Effector memory CD8-positive, alpha-beta T cell (primary cell): ENCODE data around the gene KHDC1.
"Not testable (repeated sequence)": the region's sequence is repeated elsewhere in the genome, so short reads cannot be mapped to it uniquely, and the experiment has no call there.

Experiments used
- ATAC-seq: fragments of 150-1000 bp; cut with Tn5 transposase; replicated peaks from 2 replicates; pipeline ENCODE4 v1.10.0; 2021; ENCODE audit warnings: mild to moderate bottlenecking, moderate library complexity
- DNase-seq, 3 experiments: peaks; one replicate each; pipeline ENCODE4 v3.0.0; 2021
- H3K27ac Mint-ChIP-seq, 2 donors: one replicate each; pipeline ENCODE4 v1.8.0; 2022; ENCODE audit warnings: mild to moderate bottlenecking in 2 of 2, mixed read lengths in 2 of 2, moderate library complexity in 2 of 2
- H3K27me3 Mint-ChIP-seq, 2 donors: one replicate each; pipeline ENCODE4 v1.8.0; 2022; ENCODE audit warnings: mixed read lengths in 2 of 2
- H3K36me3 Mint-ChIP-seq: one replicate; pipeline ENCODE4 v1.8.0; 2022; ENCODE audit warnings: mild to moderate bottlenecking, moderate library complexity, mixed read lengths; ENCODE audit not compliant: insufficient read depth
- H3K4me1 Mint-ChIP-seq, 2 donors: one replicate each; pipeline ENCODE4 v1.8.0; 2022; ENCODE audit warnings: low read depth in 2 of 2, mixed read lengths in 2 of 2
- H3K4me3 Mint-ChIP-seq, 2 donors: one replicate each; pipeline ENCODE4 v1.8.0; 2022; ENCODE audit warnings: mild to moderate bottlenecking in 2 of 2, mixed read lengths in 2 of 2, moderate library complexity in 2 of 2
- H3K9me3 Mint-ChIP-seq, 2 donors: one replicate each; pipeline ENCODE4 v1.8.0; 2022; ENCODE audit warnings: mixed read lengths in 2 of 2
- total RNA-seq, 9 experiments: gene quantifications; one replicate each; lab custom pipeline; 2026; lab: John Stamatoyannopoulos, UW

The KHDC1 gene, protein sequence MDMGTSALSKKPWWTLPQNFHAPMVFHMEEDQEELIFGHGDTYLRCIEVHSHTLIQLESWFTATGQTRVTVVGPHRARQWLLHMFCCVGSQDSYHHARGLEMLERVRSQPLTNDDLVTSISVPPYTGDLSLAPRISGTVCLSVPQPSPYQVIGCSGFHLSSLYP
- total RNA-seq = 0 to 1.9 (median 1.2) reads per million in 9 experiments

DNA sequence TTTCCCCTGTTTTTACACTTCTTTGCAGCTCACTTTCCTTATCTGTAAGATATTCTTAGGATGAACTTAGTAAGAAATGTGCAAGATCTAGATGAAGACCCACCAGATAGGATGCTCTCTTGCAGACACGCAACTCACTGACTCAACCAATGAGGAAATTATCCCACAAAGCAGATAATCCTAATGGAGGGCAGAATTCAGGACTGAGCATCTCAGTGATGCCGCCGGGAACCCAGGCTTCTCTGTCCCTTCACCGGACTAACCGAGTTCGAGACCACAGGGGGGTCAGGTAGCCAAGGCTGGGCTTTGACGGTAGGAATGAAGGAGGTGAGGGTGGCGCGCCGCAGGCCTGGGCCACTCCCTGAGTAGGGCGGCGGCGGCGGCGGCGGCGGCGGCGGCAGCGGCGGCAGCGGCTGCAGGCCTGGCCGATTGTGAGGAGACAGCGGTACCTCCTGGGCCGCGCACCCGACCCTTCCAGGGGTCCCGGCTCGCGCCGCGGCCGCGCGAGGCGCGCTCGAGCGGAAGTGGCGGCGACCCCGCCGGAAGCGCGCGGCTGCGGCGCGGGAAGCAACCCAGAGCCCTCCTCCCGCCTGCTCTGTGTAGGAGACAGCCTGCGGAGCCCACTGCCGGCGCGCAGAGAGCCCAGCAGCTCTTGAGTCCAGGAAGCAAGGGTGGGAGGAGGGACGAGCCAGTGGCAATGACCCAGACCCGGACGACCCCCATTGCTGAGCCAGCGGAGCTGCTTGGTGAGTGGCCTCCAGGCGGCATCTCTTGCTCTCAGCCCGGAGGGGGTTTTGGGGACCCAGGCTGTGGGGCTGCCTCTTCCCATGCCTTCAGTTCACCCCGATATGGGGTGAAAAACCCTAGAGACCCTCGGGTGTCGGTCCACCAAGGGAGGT lies at the start of gene KHDC1:
KHDC1 (minus strand) TSS at position 526 of the 899 bp plus-strand sequence. CDS start 20,679 bp downstream, outside the sequence.
- Mint-ChIP-seq H3K4me1 (peaks cover 18 to 22% of the 10 kb centered on the region in 2 donors), H3K27ac (peak within 1 kb of the TSS; percentile 81 to 91), H3K4me3 (peak within 1 kb of the TSS; percentile 82 to 86), H3K9me3 (no peaks in the 10 kb centered on the region), H3K27me3 (no peaks in the 10 kb centered on the region), H3K36me3 (peaks cover 4% of the 10 kb centered on the region)
- ATAC-seq (peak; percentile 87), DNase-seq (peak; percentile 35 to 49 (median 48))

DNA sequence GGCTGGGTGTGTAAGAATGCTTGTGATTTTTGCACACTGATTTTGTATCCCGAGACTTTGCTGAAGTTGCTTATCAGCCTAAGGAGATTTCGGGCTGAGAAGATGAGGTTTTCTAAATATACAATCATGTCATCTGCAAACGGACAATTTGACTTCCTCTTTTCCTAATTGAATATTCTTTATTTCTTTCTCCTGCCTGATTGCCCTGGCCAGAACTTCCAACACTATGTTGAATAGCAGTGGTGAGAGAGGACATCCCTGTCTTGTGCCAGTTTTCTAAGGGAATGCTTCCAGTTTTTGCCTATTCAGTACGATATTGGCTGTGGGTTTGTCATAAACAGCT lies 47.5 kb upstream of the KHDC1 start:
- peaks cover 13 to 30% of the 10 kb centered on the region in 2 donors for H3K4me1 Mint-ChIP-seq
- peak overlapping the region; percentile 97 to 99 for H3K4me3 Mint-ChIP-seq
- H3K36me3 Mint-ChIP-seq, ATAC-seq, DNase-seq, H3K9me3 Mint-ChIP-seq: not testable (repeated sequence)
- H3K27me3 Mint-ChIP-seq = peaks cover 22 to 37% of the 10 kb centered on the region in 2 donors
- peak overlapping the region; percentile 97 to 98 for H3K27ac Mint-ChIP-seq

DNA sequence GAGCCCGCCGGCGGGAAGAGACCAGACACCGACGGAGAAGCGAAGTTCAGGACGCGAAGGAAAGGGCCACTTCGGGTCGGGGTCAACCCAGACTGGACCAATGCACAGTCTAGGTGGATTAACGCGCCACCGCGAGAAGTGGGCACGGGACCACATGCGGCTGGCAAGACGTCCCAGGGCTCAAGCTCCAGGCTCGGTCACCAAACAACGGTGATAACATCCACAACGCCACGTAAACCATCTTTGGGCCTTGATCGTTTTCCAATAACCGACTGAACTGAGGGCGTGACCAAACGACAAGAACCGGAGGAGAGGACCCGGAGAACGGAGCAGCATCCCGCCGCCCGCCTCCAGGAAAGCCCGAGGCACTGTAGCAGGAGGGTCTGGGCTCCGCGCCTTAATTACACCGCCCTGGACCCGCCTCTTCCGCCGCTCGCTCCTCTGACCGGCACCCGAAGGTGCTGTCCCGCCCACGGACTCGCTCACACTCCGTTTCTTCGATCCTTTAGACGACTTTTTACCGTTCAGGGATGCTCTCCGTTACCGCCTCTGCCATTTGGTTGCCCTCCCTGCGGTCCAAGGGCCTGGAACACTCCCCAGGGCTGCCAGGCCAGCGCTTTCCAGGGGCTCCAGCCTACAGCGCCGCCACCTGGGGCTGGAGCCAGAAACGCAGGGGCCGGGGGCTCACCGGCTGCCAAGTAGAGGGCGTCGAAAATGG lies 46.9 kb upstream of the KHDC1 start:
- DNase-seq (peak; percentile 16 to 35 (median 23)), ATAC-seq (peak; percentile 87)
- Mint-ChIP-seq H3K36me3 (peaks cover 4% of the 10 kb centered on the region), H3K27me3 (peaks cover 17 to 31% of the 10 kb centered on the region in 2 donors), H3K9me3 (no peaks in the 10 kb centered on the region), H3K4me3 (peak overlapping the region; percentile 97 to 99), H3K4me1 (peaks cover 13 to 30% of the 10 kb centered on the region in 2 donors), H3K27ac (peak overlapping the region; percentile 97 to 98)

DNA sequence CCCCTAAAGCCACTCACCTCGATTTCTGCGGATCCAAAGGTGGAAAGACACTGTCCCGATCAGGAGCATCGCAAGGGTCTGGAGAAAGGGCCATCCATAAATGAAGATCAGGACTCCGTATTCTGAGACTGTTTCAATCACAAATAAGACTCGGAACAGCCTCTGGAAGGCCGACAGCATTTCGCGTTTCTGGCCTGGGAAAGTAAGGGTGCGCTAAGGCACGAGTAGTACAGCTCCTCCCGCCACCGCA lies 46.5 kb upstream of the KHDC1 start:
- peak overlapping the region; percentile 97 to 99 for H3K4me3 Mint-ChIP-seq
- ATAC-seq (peak; percentile 42), DNase-seq (no peak)
- H3K4me1 Mint-ChIP-seq = peaks cover 13 to 30% of the 10 kb centered on the region in 2 donors
- H3K36me3 Mint-ChIP-seq = peaks cover 4% of the 10 kb centered on the region
- peaks cover 17 to 27% of the 10 kb centered on the region in 2 donors for H3K27me3 Mint-ChIP-seq
- peak overlapping the region; percentile 97 to 98 for H3K27ac Mint-ChIP-seq
- H3K9me3 Mint-ChIP-seq = no peaks in the 10 kb centered on the region

DNA sequence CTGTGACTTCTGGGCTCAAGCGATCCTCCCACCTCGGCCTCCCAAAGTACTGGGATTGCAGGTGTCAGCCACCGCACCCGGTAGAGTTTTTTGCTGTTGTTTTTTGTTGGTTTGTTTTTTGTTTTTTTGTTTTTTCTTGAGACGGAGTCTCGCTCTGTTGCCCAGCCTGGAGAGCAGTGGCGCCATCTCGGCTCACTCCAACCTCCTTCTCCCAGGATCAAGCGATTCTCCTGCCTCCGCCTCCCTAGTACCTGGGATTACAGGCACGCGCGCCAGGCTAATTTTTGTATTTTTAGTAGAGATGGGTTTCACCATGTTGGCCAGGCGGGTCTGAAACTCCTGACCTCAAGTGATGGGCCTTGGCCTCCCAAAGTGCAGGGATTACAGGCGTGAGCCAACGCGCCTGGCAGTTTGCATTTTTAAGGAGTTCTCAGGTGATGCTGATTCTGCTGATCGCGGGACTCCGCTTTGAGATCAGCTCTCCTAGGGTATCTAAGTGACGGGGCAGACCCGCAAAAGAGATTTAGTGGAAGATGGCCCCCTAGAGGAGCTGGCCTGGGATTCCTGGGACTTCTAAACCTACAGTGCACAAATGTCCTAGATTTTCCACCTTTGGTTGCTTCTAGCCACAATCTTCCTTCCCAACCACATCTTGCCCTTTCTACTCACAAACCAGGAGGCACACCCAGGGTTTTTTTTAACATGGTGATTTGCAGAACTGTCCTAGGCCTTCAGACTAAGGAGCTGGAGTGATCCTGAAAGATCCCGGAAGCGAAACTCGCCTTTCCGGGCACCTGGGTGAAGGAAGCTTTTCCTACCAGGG lies 45.9 kb upstream of the KHDC1 start:
- peak overlapping the region; percentile 97 to 98 for H3K27ac Mint-ChIP-seq
- H3K36me3 Mint-ChIP-seq = peaks cover 4% of the 10 kb centered on the region
- peak overlapping the region; percentile 97 to 99 for H3K4me3 Mint-ChIP-seq
- peaks cover 14 to 21% of the 10 kb centered on the region in 2 donors for H3K27me3 Mint-ChIP-seq
- no peaks in the 10 kb centered on the region for H3K9me3 Mint-ChIP-seq
- ATAC-seq (no peak), DNase-seq (no peak)
- H3K4me1 Mint-ChIP-seq = peaks cover 13 to 30% of the 10 kb centered on the region in 2 donors

DNA sequence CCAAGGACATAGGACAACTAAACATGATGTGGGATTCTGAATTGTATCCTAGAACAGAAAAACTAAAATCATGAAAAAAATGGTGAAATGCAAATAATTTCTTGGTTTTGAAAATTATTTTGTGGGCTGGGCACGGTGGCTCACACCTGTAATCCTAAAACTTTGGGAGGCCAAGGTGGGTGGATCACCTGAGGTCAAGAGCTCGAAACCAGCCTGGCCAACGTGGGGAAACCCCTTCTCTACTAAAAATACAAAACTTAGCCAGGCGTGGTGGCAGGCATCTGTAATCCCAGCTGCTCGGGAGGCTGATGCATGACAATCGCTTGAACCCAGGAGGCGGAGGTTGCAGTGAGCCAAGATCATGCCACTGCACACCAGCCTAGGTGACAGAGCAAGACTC lies 40.8 kb upstream of the KHDC1 start:
- H3K9me3 Mint-ChIP-seq, H3K27ac Mint-ChIP-seq, H3K4me3 Mint-ChIP-seq, H3K27me3 Mint-ChIP-seq, H3K36me3 Mint-ChIP-seq, ATAC-seq, DNase-seq: not testable (repeated sequence)
- H3K4me1 Mint-ChIP-seq = peaks cover 2 to 16% of the 10 kb centered on the region in 2 donors

DNA sequence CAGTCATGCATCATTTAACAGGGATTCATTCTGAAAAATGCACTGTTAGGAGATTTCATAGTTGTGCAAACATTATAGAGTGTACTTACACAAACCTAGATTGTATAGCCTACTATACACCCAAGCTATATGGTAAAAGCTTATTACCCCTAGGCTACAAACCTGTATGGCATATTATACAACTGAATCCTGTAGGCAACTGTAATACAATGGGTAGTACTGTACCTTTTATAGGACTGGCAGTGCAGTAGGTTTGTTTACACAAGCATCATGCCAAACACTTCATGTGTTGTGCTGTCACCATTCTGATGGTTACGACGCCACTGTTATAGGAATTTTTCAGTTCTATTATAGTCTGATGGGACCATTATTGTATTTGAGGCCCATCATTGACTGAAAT lies 39.3 kb upstream of the KHDC1 start:
- H3K36me3 Mint-ChIP-seq = no peaks in the 10 kb centered on the region
- DNase-seq (no peak), ATAC-seq (no peak)
- peaks cover under 1 to 8% of the 10 kb centered on the region in 2 donors for H3K4me1 Mint-ChIP-seq
- H3K27ac Mint-ChIP-seq = peak overlapping the region in 1 of 2 donors; percentile 42
- no peaks in the 10 kb centered on the region for H3K27me3 Mint-ChIP-seq
- H3K9me3 Mint-ChIP-seq = no peaks in the 10 kb centered on the region
- no peak overlapping the region for H3K4me3 Mint-ChIP-seq

DNA sequence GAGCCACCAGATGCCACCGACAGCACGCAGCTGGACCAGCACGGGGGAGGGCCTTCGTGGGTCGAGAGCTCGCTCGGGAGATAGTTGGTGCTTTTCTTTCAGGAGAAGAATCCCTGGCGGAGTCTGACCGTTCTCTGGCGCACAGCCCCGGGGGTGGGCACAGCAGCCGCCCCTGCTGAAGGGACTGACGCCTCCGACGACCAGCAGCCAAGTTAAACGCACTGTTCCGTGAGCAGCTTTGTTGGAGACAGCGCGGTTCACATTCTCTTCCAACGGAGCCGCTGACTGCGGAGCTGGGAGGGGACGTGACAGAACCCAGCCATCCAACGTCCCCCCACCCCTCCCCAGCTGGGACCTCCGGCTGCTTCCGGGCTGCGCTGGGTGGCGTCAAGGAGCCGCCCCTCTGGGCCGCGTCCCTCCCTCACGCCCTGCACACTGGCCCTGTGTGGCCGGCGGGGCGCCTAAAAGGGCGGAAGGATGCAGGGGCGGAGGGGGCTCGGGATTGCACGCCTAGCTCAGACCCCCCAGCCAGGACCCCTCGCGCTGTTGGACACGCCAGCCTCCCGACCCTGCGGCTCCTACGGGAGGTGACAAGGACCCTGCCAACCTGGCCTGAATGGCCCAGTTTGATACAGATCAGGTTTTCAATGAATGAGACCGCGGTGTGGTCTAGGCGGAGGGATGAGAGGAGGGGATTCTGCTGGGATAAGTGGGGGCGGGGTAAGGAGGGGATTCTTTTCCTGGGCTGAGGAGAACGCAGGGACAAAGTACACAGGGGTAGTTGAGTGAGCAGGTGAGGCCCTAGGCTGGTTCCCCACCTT lies 36.4 kb upstream of the KHDC1 start:
- Mint-ChIP-seq H3K9me3 (no peaks in the 10 kb centered on the region), H3K36me3 (no peaks in the 10 kb centered on the region), H3K4me1 (peaks cover 0 to 5% of the 10 kb centered on the region in 2 donors), H3K4me3 (no peak overlapping the region), H3K27ac (no peak overlapping the region), H3K27me3 (no peaks in the 10 kb centered on the region)
- ATAC-seq = no peak
- DNase-seq = no peak

DNA sequence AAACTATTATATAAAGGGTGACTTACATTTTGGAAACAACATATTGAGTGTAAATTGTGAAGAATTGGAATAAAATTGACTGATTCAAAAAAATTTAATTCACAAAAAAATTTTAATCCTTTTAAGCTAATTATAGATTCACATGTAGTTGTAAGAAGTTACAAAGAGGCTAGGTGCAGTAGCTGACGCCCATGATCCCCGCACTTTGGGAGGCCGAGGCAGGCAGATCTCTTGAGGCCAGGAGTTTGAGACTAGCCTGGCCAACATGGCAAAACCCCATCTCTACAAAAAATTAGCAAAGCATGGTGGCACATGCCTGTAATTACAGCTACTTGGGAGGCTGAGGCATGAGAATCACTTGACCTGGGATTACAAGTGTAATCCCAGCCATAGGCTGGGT lies 30.3 kb upstream of the KHDC1 start:
- H3K27me3 Mint-ChIP-seq = no peaks in the 10 kb centered on the region
- ATAC-seq = no peak
- DNase-seq = no peak
- no peaks in the 10 kb centered on the region for H3K4me1 Mint-ChIP-seq
- H3K36me3 Mint-ChIP-seq = no peaks in the 10 kb centered on the region
- no peaks in the 10 kb centered on the region for H3K9me3 Mint-ChIP-seq
- H3K27ac Mint-ChIP-seq = no peak overlapping the region
- no peak overlapping the region for H3K4me3 Mint-ChIP-seq

DNA sequence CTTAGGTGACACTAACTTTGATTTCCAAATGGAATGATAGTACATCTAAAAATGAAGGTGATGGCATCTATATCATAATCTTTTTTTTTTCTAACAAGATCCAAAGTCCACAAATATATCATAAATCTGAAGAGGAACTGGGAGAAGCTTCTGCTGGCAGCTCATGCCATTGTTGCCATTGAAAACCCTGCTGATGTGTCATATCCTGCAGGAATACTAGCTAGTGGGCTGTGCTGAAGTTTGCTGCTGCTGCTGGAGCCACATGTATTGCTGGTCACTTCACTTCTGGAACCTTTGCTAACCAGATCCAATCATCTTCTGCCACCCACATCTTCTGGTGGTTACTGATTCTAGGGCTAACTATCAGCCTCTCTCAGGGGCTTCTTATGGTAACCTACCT lies 27.4 kb upstream of the KHDC1 start:
- Mint-ChIP-seq H3K4me3 (no peak overlapping the region), H3K27me3 (no peaks in the 10 kb centered on the region), H3K36me3 (no peaks in the 10 kb centered on the region), H3K9me3 (no peaks in the 10 kb centered on the region), H3K4me1 (no peaks in the 10 kb centered on the region), H3K27ac (no peak overlapping the region)
- ATAC-seq (no peak), DNase-seq (no peak)

DNA sequence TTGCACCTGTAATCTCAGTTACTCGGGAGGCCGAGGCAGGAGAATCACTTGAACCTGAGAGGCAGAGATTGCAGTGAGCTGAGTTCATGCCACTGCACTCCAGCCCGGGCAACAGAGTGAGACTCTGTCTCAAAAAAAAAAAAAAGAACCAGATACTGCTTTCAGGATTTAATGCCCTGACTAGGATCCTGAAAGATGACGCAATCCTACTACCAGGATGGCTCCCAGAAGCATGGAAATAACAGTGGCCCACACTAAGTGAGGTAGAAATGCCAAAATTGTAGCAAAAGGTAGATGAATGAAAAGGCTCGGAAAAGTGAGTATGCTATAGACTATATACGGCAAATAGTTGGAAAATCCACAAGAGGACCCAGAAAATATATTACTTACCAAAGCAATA lies 23.8 kb upstream of the KHDC1 start:
- peaks cover 3% of the 10 kb centered on the region for H3K36me3 Mint-ChIP-seq
- DNase-seq (no peak), ATAC-seq (no peak)
- H3K4me1 Mint-ChIP-seq = no peaks in the 10 kb centered on the region
- H3K27me3 Mint-ChIP-seq = no peaks in the 10 kb centered on the region
- H3K4me3 Mint-ChIP-seq = no peak overlapping the region
- peak overlapping the region in 1 of 2 donors; percentile 26 for H3K27ac Mint-ChIP-seq
- no peaks in the 10 kb centered on the region for H3K9me3 Mint-ChIP-seq

DNA sequence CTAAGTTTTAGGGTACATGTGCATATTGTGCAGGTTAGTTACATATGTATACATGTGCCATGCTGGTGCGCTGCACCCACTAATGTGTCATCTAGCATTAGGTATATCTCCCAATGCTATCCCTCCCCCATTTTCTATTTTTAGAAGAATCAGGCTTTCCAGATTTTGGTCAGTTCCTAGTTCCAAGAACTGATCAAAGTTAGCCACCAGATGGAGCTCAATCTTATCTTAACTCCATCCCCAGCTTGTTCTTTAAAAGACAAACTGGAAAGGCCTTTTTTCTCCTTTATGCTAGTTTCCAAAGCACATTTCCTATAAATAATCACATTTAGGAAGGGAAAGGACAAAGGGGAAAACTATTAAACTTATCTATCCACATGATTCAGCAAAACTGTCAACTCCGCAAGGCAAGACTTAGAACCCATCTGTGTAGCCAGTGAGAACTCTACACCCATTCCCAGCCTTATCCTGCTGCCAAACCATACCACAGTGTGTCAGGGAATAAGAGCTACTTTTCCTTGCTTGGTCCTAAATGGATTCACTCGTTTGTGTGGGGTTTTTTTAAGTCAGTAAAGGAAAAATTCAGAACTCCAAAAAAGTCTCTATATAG lies 22.8 kb upstream of the KHDC1 start:
- DNase-seq = no peak
- no peak for ATAC-seq
- H3K4me3 Mint-ChIP-seq = no peak overlapping the region
- H3K9me3 Mint-ChIP-seq = no peaks in the 10 kb centered on the region
- H3K36me3 Mint-ChIP-seq = peaks cover 3% of the 10 kb centered on the region
- H3K4me1 Mint-ChIP-seq = no peaks in the 10 kb centered on the region
- peak overlapping the region in 1 of 2 donors; percentile 26 for H3K27ac Mint-ChIP-seq
- H3K27me3 Mint-ChIP-seq = no peaks in the 10 kb centered on the region
